HG02938 (cell line): ENCODE data around the gene BAIAP2L1.

Source experiments
- ATAC-seq: cut with Tn5 transposase; IDR thresholded peaks from one replicate; pipeline ENCODE4 v1.9.1; 2021; ENCODE audit warnings: mild to moderate bottlenecking, moderate library complexity; ENCODE audit not compliant: unreplicated experiment

The BAIAP2L1 gene

GRCh38 chr7:98244871-98245270 lies 156.0 kb downstream of the BAIAP2L1 start:
- no peak for ATAC-seq

- ATAC-seq: no peak
Observed at GRCh38 chr7:98242934-98243333, 158.0 kb downstream of the BAIAP2L1 start.

- no peak for ATAC-seq
Observed at GRCh38 chr7:98242342-98242741, 158.5 kb downstream of the BAIAP2L1 start.

GRCh38 chr7:98241674-98242241 lies 159.1 kb downstream of the BAIAP2L1 start:
- no peak for ATAC-seq
